ENCODE results near the gene AQP5.

Gene AQP5

GRCh38 chr12:49961111-49961922 is at the start of gene AQP5:
TSS of gene AQP5 (plus strand) at chr12:49961872. CDS start at chr12:49962018, 146 bp downstream.
- DNase-seq, result no peak

- DNase-seq, result no peak
Observed at GRCh38 chr12:49912345-49913255, 49.1 kb upstream of the AQP5 start.

GRCh38 chr12:49916129-49916919 is 45.3 kb upstream of the AQP5 start:
- no peak for DNase-seq

DNA sequence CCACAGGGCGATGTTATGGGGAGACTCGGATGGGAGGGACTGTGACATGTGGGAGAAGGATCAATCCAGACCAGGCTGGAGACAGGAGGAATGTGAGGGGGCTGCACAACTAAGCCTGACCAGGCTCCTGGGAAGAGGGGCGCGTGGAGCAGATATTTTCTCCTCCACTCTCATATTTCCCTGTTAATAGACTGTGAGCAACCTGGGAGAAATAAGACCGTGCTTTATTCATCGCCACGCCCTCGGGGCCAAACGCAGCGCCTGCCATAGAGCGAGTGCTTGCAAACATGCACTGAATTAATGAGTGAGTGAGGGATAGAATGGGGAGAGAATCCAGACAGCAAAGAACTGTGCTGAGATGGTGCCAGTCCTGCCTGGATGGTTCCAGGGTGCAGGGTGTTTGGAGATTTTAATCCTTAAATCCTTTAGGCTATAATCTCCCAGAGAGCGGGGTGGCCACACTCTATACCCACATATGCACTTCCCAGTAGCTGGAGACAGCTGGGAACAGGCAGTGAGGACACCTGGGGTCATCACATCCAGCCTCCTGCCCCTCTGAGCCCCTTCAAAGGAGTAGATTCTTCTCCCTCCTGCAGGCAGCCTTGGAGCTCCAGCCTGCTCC is 44.4 kb upstream of the AQP5 start:
- DNase-seq, result no peak

GRCh38 chr12:49917788-49918173 is 43.9 kb upstream of the AQP5 start:
- no peak for DNase-seq

DNA sequence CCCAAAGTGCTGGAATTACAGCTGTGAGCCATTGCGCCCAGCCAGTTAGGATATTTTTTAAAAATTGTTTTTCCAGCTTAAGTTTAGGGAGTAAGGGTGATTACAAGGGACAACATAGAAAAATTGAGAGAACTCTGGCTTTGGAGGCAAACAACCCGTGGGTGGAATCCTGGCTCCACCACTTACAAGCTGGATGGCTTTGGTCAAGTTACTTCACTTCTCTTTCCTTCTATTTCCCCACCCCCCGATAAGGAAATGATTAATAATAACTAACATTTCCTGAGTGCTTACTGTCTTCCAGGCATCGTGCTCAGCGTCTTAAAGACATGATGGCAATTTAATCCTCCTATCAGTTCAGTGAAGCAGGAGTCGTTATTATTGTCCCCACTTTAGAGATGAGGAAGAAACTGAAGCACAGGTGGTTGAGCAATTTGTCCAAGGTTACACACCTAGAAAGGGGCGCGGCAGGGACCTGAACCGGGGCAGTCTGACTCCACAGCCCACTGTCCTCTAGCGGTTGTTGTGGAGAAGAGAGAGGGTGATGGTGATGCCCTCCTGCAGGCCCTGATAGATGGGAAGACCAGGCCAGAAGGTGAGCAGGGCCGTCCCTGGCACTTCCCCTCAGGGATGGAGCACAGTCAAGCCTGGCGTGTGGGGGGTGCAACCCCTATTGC is 41.3 kb upstream of the AQP5 start:
- DNase-seq, result peak; percentile 61 to 70

DNA sequence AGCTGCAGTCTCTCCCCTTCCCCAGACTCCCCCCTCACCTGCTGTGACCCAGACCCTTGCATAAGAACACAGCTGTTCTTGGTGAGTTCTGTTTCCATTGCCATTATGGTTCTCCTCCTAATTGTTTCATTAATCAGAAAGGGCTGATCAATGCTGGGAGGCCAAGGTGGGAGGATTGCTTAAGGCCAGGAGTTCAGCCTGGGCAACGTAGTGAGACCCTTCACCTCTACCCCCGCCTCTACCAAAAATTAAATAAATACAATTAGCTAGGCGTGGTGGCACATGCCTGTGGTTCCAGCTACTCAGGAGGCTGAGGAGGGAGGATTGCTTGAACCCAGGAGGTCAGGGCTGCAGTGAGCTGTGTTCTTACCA is 40.8 kb upstream of the AQP5 start:
- no peak for DNase-seq

DNA sequence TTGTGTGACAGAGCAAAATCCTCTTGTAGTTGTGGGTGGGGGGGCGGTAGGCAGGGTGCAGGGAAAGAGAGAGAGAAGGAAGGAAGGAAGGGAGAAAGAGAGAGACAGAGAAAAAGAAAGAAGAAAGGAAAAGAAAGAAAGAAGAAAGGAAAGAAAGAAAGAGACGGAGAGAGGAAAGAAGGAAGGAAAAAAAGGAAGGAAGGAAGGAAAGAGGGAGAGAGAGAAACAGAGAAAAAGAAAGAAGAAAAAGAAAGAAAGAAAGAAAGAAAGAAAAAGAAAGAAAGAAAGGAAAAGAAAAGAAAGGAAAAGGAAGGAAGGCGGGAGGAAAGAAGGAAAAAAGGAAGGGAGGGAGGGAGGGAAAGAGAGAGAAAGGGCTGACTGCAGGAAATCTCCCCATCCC is 40.4 kb upstream of the AQP5 start:
- no peak for DNase-seq

- DNase-seq, result no peak
Observed at GRCh38 chr12:49921936-49922335, 39.7 kb upstream of the AQP5 start.

DNA sequence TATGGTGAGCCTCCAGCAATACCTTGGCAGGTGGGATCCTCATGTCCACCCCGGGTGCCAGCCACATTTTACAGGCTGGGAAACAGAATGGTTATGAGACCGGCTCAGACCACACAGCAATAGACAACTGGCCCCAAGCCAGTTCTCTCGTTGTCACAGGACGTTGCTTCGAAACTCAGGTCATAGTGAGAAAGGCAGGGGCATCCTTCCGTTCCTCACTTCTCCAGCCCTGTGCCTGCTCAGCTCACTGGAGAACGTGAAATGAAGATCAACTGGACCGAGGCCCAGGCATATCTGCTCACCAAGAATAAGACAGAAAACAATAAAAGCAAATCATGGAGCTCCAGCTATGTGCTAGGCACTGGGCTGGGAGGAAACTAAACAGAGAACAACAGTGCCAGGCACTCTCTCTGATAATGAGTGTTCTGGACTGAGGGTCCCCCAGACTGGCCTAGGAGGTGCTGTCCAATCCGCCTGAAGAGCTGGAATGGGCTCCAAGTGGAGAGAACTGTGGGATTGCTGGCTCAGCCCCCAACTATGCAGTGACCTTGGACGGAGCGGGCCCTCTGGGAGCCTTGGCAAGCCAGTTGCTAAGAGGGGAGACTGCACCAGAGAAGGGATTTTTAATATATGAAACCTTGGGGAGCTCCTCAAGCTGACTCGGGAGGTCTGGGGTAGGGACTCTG is 39.2 kb upstream of the AQP5 start:
- DNase-seq, result no peak

- DNase-seq, result no peak
Observed at GRCh38 chr12:49923035-49923644, 38.5 kb upstream of the AQP5 start.

GRCh38 chr12:49923880-49924556 is 37.7 kb upstream of the AQP5 start:
- no peak for DNase-seq

- no peak for DNase-seq
Observed at GRCh38 chr12:49924628-49925246, 36.9 kb upstream of the AQP5 start.

- peak; percentile 60 to 72 for DNase-seq
Observed at GRCh38 chr12:49925433-49926204, 36.1 kb upstream of the AQP5 start.

DNA sequence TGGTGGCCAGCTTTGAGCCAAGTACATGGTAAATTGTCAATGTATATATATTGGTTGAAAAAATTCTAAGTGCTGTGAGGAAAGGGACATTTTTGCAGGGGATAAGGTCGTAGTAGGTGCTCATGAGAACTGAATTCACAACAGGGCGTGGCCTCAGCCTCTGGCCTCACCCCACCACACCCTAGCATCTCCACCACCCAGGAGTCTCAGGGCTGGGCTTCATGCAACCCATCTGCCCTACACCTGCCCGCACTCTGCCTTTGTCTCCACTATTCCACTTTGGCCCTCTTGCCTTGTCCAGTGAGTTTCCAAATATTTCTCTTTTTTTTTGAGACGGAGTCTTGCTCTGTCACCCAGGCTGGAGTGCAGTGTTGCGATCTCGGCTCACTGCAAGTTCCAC is 33.2 kb upstream of the AQP5 start:
- DNase-seq, result no peak

DNA sequence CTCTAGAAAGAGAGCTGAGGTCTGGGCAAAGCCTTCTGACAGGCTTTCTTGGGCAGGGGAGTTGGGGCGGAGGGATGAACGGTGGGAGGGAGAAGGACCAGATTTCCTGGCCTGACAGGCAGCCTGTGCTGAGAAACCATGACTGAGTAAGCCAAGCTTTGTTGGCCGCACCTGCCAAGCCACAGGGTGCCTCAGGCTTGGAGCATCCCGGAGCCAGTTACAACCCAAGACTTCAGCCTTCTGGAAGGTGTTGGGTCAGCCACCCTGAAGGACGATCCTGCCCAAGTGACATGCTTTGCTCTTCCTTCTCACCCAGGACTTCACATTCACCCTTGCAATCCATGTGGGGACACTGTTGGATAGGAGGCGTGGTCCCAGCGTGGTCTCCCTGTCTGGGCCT is 32.1 kb upstream of the AQP5 start:
- DNase-seq, result no peak

DNA sequence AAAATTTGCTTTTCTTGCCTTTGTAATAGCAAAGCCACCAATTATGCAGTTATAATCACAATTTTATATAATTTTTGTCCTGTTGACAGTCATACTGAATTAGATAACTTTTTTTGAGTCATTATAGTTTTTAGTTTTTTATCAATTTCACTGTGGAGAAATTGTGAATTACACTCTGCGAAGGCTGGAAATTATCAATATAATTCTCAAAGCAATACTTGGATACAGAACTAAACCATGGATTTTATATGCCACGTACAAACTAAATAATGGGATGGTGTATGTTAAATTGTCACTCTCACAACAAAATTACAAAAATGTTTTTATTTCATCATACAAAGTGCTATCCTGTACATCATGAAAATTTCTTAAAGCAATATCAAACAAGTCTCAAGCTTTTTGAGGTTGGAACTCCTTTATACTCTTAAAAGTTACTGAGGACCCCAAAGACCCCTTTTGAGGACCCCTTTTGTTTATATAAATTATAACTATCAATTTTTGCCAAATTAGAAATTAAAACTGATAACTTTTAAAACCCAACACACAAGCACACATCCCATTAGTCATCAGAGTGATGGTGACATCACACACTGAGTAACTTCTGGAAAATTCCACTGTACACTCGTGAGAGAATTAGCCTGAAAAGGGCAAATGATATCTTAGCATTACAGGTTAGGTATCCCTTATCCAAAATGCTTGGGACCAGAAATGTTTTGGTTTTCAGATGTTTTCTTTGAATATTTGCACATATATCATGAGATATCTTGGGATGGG is 31.0 kb upstream of the AQP5 start:
- DNase-seq, result peak; percentile 85 to 86

DNA sequence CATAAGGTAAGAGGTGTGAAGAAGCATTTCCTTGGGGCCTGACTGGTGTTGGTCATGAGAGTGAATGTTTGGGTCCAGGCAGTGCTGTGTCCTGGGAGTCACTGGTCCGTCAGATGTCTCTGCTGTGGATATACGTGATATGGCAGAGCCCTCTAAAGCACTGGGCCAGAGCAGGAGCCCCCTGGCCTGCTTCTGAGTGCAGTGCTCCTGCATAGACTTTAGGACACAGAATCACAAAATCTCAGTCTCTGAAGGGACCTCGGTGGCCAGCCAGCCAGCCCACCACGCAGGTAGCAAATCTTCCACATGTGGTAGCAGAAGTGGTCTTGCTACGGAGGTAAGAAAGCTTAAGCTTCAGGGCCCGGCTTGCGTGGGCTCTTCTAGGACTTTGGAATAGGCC is 29.6 kb upstream of the AQP5 start:
- no peak for DNase-seq

Measured in inflammatory macrophage treated with lipopolysaccharide for 1 hour (primary cell).